Loucy (cell line): Measurements from ENCODE around the gene RING1.

Experiments used
- CTCF ChIP-seq: fragments of 200-600 bp; sonication (generic); conservative IDR thresholded peaks from 2 replicates; pipeline ENCODE4 v1.5.1; 2014; ENCODE audit warnings: mild to moderate bottlenecking, antibody characterized with exemption, low read length
- EZH2phosphoT487 ChIP-seq: fragments of 200-600 bp; IDR thresholded peaks from 2 replicates; pipeline ENCODE4 v1.6.1; 2018; ENCODE audit warnings: antibody characterized with exemption, mild to moderate bottlenecking, moderate library complexity, borderline replicate concordance

DNA sequence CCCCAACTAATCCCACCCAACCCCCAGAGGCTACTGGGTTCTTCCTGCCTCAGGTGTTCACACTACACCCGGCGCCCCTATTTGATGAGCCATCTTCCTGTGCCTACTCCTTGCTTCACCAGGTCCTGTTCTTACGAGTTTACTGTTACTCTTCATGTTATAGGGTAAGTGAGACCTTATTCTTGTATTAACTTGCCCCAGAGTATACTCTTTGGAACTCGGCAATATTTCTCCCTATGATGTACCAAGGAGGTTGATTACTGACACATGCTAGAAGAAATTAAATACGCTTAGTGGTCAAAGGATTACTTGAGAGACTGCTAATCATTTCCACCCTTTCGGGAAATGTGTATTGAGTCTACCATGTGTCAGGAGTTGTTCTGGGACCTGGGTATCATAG lies 8.9 kb downstream of the RING1 start:
- no peak for TF ChIP-seq CTCF
- no peak for TF ChIP-seq EZH2phosphoT487
